Transverse colon (tissue), 4 donors: ENCODE measurements around the gene LIME1. TPM values are rescaled to one million over a fixed set of nuclear protein-coding genes. Genes with fewer than 3 reads are reported as not detected.

Experiments
- DNase-seq: peaks from one replicate; pipeline ENCODE4 v3.0.0-alpha.2; 2019
- H3K27ac ChIP-seq, 4 donors: fragments of 200-600 bp; sonication (generic); 2 replicates each; pipeline ENCODE4 v1.5.1; 2016 to 2018; ENCODE audit warnings: inconsistent platforms in 4 of 4
- H3K27me3 ChIP-seq: fragments of 200-600 bp; sonication (generic); 2 replicates; pipeline ENCODE4 v1.5.1; 2017; ENCODE audit warnings: inconsistent platforms
- H3K36me3 ChIP-seq, 4 donors: fragments of 200-600 bp; sonication (generic); 2 replicates each; pipeline ENCODE4 v1.5.1; 2017 to 2019; ENCODE audit warnings: inconsistent platforms in 4 of 4
- H3K4me1 ChIP-seq, 4 donors: fragments of 200-600 bp; sonication (generic); 2 replicates each; pipeline ENCODE4 v1.5.1; 2017 to 2020; ENCODE audit warnings: inconsistent platforms in 4 of 4
- H3K4me3 ChIP-seq, 4 donors: fragments of 200-600 bp; sonication (generic); 1 replicate in 1 of 4; 2 replicates in 3 of 4; pipeline versions ENCODE4 v1.5.1 to v1.6.1; 2017 to 2019; ENCODE audit warnings: inconsistent platforms in 4 of 4
- H3K9me3 ChIP-seq, 2 donors: fragments of 200-600 bp; sonication (generic); 2 replicates each; pipeline ENCODE4 v1.5.1; 2017 to 2019; ENCODE audit warnings: inconsistent platforms in 2 of 2
- EP300 ChIP-seq: sonication (generic); formaldehyde crosslinking; IDR thresholded peaks from one replicate; pipeline ENCODE4 v1.6.1; 2017; ENCODE audit warnings: antibody characterized with exemption, low read depth
- POLR2A ChIP-seq: fragments of 450-650 bp; IDR thresholded peaks from one replicate; pipeline ENCODE4 v1.6.1; 2016; ENCODE audit warnings: antibody characterized with exemption, mild to moderate bottlenecking, moderate library complexity
- POLR2AphosphoS5 ChIP-seq, 3 donors: sonication (generic); formaldehyde crosslinking; IDR thresholded peaks; one replicate each; pipeline ENCODE4 v1.6.1; 2016; ENCODE audit warnings: antibody characterized with exemption in 3 of 3
- WGBS, 2 donors: methylation state at CpG; one replicate each; pipeline ENCODE4 v1.1.5; 2018; ENCODE audit warnings: low coverage in 1 of 2; 5-methylcytosine and 5-hydroxymethylcytosine counted together
- in situ Hi-C, 4 donors: fragments of 200-750 bp; cut with MboI; loops; one replicate each; pipeline versions ENCODE4 v1.15.0 to v1.15.1; 2017; ENCODE audit warnings: low sequenced_read_pairs in 3 of 4, low pct_ligation_motif_present in 1 of 4, low pct_unique_long_range_greater_than_20kb in 1 of 4
- intact Hi-C: fragments of 100-400 bp; cut with DNase I; formaldehyde crosslinking; loops from one replicate; pipeline ENCODE4 v1.15.1; 2023; ENCODE audit warnings: low total_unique reads
- total RNA-seq, 4 donors: library from RNA; depleted of rRNA; stranded (reverse); fragments of >200 nt; gene quantifications; one replicate each; pipeline ENCODE4 v1.1.0, GENCODE V29; 2016
- TF ChIP-seq, protein P1 (sequence below), 5 experiments: fragments of 200-600 bp in 3 of 5; fragments of 450-650 bp in 2 of 5; sonication (generic) in 3 of 5; IDR thresholded peaks; 1 replicate in 2 of 5; 2 replicates in 3 of 5; pipeline ENCODE4 v1.5.1; 2016 to 2017; ENCODE audit warnings: antibody characterized with exemption in 5 of 5, inconsistent platforms in 3 of 5, mild to moderate bottlenecking in 2 of 5, moderate library complexity in 1 of 5

LIME1 gene
- total RNA-seq, 4 donors from 2014 or later, result 24.4 to 91.1 (median 44.0) TPM

DNA sequence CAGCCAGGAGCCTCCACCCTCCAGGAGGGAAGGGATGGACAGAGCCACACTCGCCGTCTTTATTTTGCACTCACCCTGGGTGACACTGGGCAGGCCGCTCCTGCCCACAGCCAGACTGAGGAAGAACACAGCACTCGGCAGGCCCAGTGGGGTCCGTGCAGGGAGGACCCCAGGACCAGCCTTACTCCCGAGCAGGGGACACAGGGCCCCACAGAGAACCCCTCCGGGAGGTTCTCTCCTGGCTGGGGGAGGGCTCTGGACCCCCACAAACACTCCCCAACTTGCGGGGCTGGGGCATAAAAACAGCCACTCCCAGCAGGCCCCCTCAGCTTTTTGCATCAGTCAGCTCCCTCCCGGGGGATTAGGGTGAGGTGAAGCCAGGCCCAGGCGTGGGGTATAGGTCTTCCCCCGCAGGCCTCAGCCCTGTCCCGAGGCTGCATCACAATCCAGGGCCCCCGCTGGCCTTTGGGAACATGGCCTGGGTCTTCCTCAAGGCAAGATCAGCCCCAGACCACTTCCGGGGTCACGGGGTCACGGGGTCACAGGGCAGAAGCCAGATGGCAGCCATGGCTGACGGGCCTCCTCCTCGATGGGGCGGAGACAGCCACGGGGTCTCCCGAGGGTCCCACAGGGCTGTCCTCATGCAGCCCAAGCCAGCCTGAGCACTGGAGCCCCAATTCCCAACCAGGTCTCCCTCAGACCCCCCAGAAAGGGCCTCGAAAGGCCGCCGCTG lies 36.8 kb upstream of the LIME1 start:
- peaks cover 19 to 35% (median 30%) of the 10 kb centered on the region in 4 donors for H3K4me1 ChIP-seq
- H3K36me3 ChIP-seq, result peaks cover 0 to 2% (median 0%) of the 10 kb centered on the region in 4 donors
- no peaks in the 10 kb centered on the region for H3K27me3 ChIP-seq
- no peaks in the 10 kb centered on the region for H3K9me3 ChIP-seq
- in situ Hi-C loops (no loop called here), intact Hi-C loops (no loop called here)
- TF ChIP-seq, protein P1, sequence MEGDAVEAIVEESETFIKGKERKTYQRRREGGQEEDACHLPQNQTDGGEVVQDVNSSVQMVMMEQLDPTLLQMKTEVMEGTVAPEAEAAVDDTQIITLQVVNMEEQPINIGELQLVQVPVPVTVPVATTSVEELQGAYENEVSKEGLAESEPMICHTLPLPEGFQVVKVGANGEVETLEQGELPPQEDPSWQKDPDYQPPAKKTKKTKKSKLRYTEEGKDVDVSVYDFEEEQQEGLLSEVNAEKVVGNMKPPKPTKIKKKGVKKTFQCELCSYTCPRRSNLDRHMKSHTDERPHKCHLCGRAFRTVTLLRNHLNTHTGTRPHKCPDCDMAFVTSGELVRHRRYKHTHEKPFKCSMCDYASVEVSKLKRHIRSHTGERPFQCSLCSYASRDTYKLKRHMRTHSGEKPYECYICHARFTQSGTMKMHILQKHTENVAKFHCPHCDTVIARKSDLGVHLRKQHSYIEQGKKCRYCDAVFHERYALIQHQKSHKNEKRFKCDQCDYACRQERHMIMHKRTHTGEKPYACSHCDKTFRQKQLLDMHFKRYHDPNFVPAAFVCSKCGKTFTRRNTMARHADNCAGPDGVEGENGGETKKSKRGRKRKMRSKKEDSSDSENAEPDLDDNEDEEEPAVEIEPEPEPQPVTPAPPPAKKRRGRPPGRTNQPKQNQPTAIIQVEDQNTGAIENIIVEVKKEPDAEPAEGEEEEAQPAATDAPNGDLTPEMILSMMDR (IDR thresholded peaks at IDR 0.05), result no peak
- TF ChIP-seq POLR2A, result no peak
- no peak for TF ChIP-seq POLR2AphosphoS5 (IDR thresholded peaks at IDR 0.05)
- no peak for TF ChIP-seq EP300
- 69% methylated on average over 14 of the region's 24 CpGs; no CpG with 5 or more reads in 1 of the 2 donors for WGBS, 2 donors
- peak overlapping the region; percentile 19 to 61 (median 45) for H3K27ac ChIP-seq
- DNase-seq, result no peak
- H3K4me3 ChIP-seq, result no peak overlapping the region

DNA sequence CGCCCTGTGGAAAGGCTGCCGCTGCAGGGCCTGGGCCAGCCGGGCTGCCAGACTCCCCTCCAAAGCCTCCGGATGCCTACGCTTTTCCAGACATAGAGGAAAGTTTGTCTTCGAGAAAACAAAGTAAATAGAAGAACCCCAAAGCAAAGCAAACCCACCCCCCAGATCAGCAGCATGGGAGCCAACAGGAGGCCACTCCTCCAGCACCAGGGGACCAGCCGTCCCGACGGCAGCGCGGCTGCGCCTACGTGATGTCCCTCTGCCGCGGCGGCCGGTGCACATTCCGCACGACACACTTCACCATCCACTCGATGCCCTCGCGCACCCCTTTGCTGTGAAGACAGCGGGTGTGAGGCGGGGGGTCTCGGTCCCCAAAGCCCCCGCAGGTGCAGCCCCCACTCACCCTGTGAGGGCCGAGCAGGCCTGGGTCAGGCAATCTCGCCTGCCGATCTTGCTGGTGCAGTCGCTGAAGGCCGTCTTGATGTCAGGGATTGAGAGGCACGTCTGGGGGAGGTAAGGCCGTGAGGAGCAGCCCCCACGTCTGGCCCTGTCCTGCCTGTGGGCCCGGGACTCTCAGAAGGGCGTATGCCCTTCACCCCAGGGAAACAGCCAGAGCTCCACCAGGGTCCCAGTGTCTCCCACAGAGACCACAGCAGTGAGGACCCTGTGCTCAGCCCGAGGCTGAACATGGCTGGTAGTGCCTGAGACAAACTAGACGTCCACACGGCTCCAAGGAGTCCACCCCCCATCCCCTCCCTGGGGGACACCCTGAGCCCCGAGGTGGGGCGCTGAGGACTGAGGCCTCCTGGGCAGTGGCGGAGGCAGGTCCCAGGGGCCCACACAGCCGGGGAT lies 36.0 kb upstream of the LIME1 start:
- Histone ChIP-seq H3K36me3 (peaks cover 0 to 8% (median 2%) of the 10 kb centered on the region in 4 donors), H3K27ac (peak overlapping the region in 2 of 4 donors; percentile 41 to 49), H3K27me3 (no peaks in the 10 kb centered on the region), H3K4me3 (no peak overlapping the region), H3K9me3 (no peaks in the 10 kb centered on the region), H3K4me1 (peaks cover 19 to 35% (median 30%) of the 10 kb centered on the region in 4 donors)
- intact Hi-C loops, result no loop called here
- 91% methylated on average over 38 of the region's 43 CpGs; no CpG with 5 or more reads in 1 of the 2 donors for WGBS, 2 donors
- TF ChIP-seq POLR2A (no peak), POLR2AphosphoS5 (IDR thresholded peaks at IDR 0.05) (peak in 1 of 3 donors; percentile 3), EP300 (no peak)
- TF ChIP-seq, protein P1 (IDR thresholded peaks at IDR 0.05), result no peak
- no peak for DNase-seq
- in situ Hi-C loops, result no loop called here

DNA sequence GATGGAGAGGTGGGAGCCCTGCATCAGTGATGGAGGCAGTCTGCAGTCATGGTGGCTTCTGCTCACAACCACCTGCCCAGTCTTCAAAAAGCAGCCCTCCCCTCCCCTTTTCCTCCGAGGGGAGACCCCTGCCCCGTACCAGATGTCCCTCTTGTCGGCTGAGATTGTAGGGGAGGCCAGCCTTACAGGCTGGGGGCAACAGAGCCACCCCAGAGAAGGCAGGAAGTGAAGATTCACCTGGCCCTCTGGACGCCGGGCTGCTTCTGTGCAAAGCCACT lies 35.5 kb upstream of the LIME1 start:
- H3K27me3 ChIP-seq, result no peaks in the 10 kb centered on the region
- H3K27ac ChIP-seq, result no peak overlapping the region
- peaks cover 0 to 8% (median 3%) of the 10 kb centered on the region in 4 donors for H3K36me3 ChIP-seq
- 78% methylated on average over 5 of the region's 5 CpGs; no CpG with 5 or more reads in 1 of the 2 donors for WGBS, 2 donors
- TF ChIP-seq, protein P1 (IDR thresholded peaks at IDR 0.05), result no peak
- TF ChIP-seq POLR2A (no peak), EP300 (no peak), POLR2AphosphoS5 (IDR thresholded peaks at IDR 0.05) (no peak)
- no peak for DNase-seq
- H3K4me3 ChIP-seq, result no peak overlapping the region
- in situ Hi-C loops, result no loop called here
- peaks cover 19 to 33% (median 29%) of the 10 kb centered on the region in 4 donors for H3K4me1 ChIP-seq
- H3K9me3 ChIP-seq, result no peaks in the 10 kb centered on the region
- intact Hi-C loops, result no loop called here

DNA sequence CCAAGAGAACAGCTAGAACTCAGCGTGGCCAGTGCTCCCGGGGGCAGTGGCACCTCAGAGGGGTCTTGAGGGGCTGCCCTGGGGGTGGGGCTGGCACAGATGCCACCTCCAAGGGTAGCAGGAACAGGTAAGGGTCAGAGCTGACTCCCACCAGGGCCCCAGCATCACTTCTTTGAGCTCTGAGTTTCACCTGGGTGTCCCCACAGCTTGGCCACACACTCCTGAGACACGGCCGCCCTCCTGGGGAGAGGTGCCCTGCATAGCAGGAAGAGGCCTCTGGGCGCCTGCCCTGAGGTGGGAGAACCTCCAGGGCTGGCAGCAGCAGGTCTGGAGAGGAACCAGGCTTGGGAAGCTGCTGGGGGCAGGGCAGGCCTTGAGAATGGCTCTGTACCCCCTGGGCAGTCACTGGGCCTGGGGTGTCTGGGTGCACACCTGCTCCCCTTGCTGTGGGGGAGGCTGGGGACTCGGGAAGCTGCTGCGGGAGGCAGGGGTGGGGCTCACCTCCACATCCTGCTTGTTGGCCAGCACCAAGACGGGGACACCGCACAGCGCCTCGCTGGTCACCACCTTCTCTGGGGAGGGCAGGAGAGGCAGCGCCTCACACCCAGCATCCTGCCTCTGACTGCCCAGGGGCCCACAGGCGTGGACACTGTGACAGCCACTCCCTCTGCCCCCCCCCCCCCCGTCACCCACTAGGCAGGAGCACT lies 35.0 kb upstream of the LIME1 start:
- Histone ChIP-seq H3K9me3 (no peaks in the 10 kb centered on the region), H3K27me3 (no peaks in the 10 kb centered on the region), H3K36me3 (peaks cover 0 to 8% (median 3%) of the 10 kb centered on the region in 4 donors), H3K4me1 (peaks cover 19 to 33% (median 29%) of the 10 kb centered on the region in 4 donors), H3K4me3 (no peak overlapping the region), H3K27ac (no peak overlapping the region)
- no peak for DNase-seq
- 69 to 80% methylated on average over 1 to 10 of the region's 14 CpGs for WGBS, 2 donors
- intact Hi-C loops, result no loop called here
- in situ Hi-C loops, result no loop called here
- TF ChIP-seq POLR2AphosphoS5 (IDR thresholded peaks at IDR 0.05), result no peak
- TF ChIP-seq, protein P1 (IDR thresholded peaks at IDR 0.05), result no peak
- TF ChIP-seq POLR2A, result no peak
- TF ChIP-seq EP300, result no peak
